AG04449 (cell line): ENCODE measurements around the gene MDFIC2.
"Not testable (repeated sequence)": the region's sequence is repeated elsewhere in the genome, so short reads cannot be mapped to it uniquely, and the experiment has no call there.

Source experiments
- CTCF ChIA-PET: fragments of 350-600 bp; formaldehyde crosslinking; extraction: SDS; loops from one replicate; lab custom pipeline; 2021; ENCODE audit warnings: antibody characterized with exemption; lab: Yijun Ruan, JAX
- POLR2A ChIA-PET: fragments of 400-600, 350-600 bp; formaldehyde crosslinking; extraction: SDS; loops from one replicate; lab custom pipeline; 2020; ENCODE audit warnings: antibody characterized with exemption, inconsistent platforms; lab: Yijun Ruan, JAX
- DNase-seq: peaks from one replicate; pipeline ENCODE4 v3.0.0-alpha.2; 2010; ENCODE audit warnings: low read depth, low spot score
- H3K4me3 ChIP-seq: 2 replicates; pipeline ENCODE4 v1.5.1; 2011; ENCODE audit warnings: low read depth, mild to moderate bottlenecking, control low read depth, low read length
- CTCF ChIP-seq: IDR thresholded peaks from one replicate; pipeline ENCODE4 v1.5.1; 2011; ENCODE audit warnings: mild to moderate bottlenecking, moderate library complexity, low read length, control low read depth, inconsistent platforms; ENCODE audit not compliant: insufficient read depth; ENCODE audit errors: missing control alignments

Gene MDFIC2

GRCh38 chr3:70231266-70231701 is 81.2 kb downstream of the MDFIC2 start:
- CTCF ChIA-PET, result no interaction called here
- POLR2A ChIA-PET, result no interaction called here
- DNase-seq, result no peak

GRCh38 chr3:70227437-70227836 is 85.0 kb downstream of the MDFIC2 start:
- ChIA-PET POLR2A (no interaction called here), CTCF (no interaction called here)
- no peak for DNase-seq
- no peak for TF ChIP-seq CTCF
- H3K4me3 ChIP-seq, result no peak overlapping the region

More at GRCh38 chr3:70231266-70231701, 81.2 kb downstream of the MDFIC2 start:
- no peak for TF ChIP-seq CTCF
- no peak overlapping the region for H3K4me3 ChIP-seq

GRCh38 chr3:70225146-70225545 is 87.3 kb downstream of the MDFIC2 start:
- CTCF ChIA-PET, result no interaction called here
- POLR2A ChIA-PET, result no interaction called here

DNA sequence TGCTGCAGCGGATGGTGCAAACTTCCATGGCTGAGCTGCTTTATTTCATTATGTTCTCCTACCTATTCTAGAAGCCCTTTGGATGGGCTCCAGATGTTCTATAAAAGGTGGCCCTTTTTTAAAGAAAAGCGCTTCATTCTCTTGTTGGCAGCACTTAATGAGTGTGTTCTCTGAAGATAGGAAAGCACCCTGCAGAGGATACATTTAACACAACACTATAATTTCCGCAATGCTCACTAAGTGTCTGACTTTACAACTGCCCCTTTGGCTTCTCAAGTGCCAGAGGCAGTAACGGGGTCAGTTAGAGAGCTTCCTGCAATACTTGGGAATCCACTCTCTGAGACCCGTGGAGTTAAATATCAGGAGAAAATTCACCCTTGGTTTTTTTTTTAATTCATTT is 88.1 kb downstream of the MDFIC2 start:
- ChIA-PET POLR2A (no interaction called here), CTCF (no interaction called here)
- DNase-seq, result no peak
- TF ChIP-seq CTCF, result no peak
- no peak overlapping the region for H3K4me3 ChIP-seq

More at GRCh38 chr3:70225146-70225545, 87.3 kb downstream of the MDFIC2 start:
- no peak for TF ChIP-seq CTCF
- no peak overlapping the region for H3K4me3 ChIP-seq
- no peak for DNase-seq

DNA sequence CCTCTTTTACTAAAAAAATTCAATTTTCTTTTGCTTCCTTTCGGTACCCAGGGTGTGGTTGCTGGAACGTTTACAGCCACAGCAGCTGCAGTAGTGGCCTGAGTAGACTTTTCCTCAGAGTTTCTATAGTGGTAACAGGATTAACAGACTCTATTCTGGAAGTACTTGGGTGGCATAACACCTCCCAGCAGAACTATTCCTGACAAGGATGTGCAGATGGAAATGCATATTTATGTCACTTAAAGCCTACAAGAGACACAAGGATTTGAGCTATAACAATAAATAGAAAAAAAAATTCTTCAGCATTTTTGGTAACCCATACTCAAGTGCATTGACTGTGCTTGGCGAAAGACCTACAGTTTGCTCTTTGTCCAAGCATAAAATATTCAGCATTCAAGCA is 94.0 kb downstream of the MDFIC2 start:
- no peak for TF ChIP-seq CTCF
- DNase-seq, result no peak
- ChIA-PET CTCF (no interaction called here), POLR2A (no interaction called here)
- H3K4me3 ChIP-seq, result no peak overlapping the region

DNA sequence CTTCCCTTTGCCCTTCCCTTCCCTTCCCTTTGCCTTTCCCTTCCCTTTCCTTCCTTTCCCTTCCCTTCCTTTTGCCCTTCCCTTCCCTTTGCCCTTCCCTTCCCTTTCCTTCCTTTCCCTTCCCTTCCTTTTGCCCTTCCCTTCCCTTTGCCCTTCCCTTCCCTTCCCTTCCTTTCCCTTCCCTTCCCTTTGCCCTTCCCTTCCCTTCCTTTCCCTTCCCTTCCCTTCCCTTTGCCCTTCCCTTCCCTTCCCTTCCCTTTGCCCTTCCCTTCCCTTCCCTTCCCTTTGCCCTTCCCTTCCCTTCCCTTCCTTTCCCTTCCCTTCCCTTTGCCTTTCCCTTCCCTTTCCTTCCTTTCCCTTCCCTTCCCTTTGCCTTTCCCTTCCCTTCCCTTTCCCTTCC is 101.2 kb downstream of the MDFIC2 start:
- CTCF ChIA-PET, POLR2A ChIA-PET, DNase-seq, H3K4me3 ChIP-seq: not testable (repeated sequence)

DNA sequence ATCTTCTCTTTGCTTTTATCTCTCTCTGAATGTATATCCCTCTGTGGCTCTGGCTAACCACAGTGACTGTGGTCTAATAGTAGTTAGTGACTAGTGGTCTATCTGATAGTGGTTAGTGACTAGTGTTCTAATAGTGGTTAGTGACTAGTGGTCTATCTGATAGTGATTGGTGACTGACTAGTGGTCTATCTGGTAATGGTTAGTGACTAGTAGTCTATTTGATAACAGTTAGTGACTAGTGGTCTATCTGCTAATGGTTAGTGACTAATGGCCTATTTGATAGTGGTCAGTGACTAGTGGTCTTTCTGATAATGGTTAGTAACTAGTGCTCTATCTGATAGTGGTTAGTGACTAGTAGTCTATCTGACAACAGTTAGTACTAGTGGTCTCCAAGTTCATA is 110.5 kb downstream of the MDFIC2 start:
- ChIA-PET CTCF (no interaction called here), POLR2A (no interaction called here)

More for the DNA sequence above, 110.5 kb downstream of the MDFIC2 start:
- TF ChIP-seq CTCF, result no peak
- H3K4me3 ChIP-seq, result no peak overlapping the region
- no peak for DNase-seq
